IMR-90 (cell line): Measurements from ENCODE around the gene CD28. TPM values are rescaled to one million over a fixed set of nuclear protein-coding genes. Genes with fewer than 3 reads are reported as not detected.

Experiments
- ATAC-seq: fragments of 200-7000 bp; cut with Tn5 transposase; 2 replicates; pipeline ENCODE4 v1.9.1; 2020; ENCODE audit warnings: low read depth, mild to moderate bottlenecking, moderate library complexity
- BruUV-seq: library from RNA; stranded (reverse); fragments of 400-500 nt; replicated peaks from 2 replicates; lab custom pipeline; 2021; lab: Mats Ljungman, UMichigan
- CTCF ChIA-PET: fragments of 300-600 bp; formaldehyde crosslinking; extraction: SDS; loops from one replicate; lab custom pipeline; 2021; ENCODE audit warnings: antibody characterized with exemption; lab: Yijun Ruan, JAX
- POLR2A ChIA-PET: fragments of 300-600 bp; sonication (Branson Sonifier 250); formaldehyde crosslinking; loops from one replicate; lab custom pipeline; 2022; ENCODE audit warnings: antibody characterized with exemption; ENCODE audit not compliant: unreplicated experiment; lab: Charles Lee
- DNase-seq: peaks from one replicate; pipeline ENCODE4 v3.0.0; 2013
- H2AFZ ChIP-seq: replicated peaks from 2 replicates; pipeline ENCODE3; 2013; ENCODE audit warnings: low read length, mild to moderate bottlenecking; ENCODE audit not compliant: poor library complexity
- H2AK5ac ChIP-seq: 2 replicates; pipeline ENCODE4 v1.6.1; 2013; ENCODE audit warnings: low read depth, low read length, inconsistent platforms
- H2AK9ac ChIP-seq: replicated peaks from 2 replicates; pipeline ENCODE3; 2013; ENCODE audit warnings: mild to moderate bottlenecking, low read depth, low read length, moderate library complexity; ENCODE audit not compliant: poor library complexity
- H2BK120ac ChIP-seq: 2 replicates; pipeline ENCODE4 v1.6.1; 2013; ENCODE audit warnings: low read depth, low read length, inconsistent platforms
- H2BK15ac ChIP-seq: 3 replicates; pipeline ENCODE4 v1.6.1; 2013; ENCODE audit warnings: low read depth, low read length, inconsistent platforms
- H2BK20ac ChIP-seq: 2 replicates; pipeline ENCODE4 v1.6.1; 2013; ENCODE audit warnings: low read depth, mild to moderate bottlenecking, inconsistent platforms, low read length, moderate library complexity
- H2BK5ac ChIP-seq: 2 replicates; pipeline ENCODE4 v1.6.1; 2013; ENCODE audit warnings: mild to moderate bottlenecking, low read depth, low read length, inconsistent platforms; ENCODE audit not compliant: poor library complexity, severe bottlenecking
- H3K14ac ChIP-seq: replicated peaks from 2 replicates; pipeline ENCODE4 v1.6.1; 2013; ENCODE audit warnings: low read depth, low read length, inconsistent platforms
- H3K18ac ChIP-seq: 2 replicates; pipeline ENCODE4 v1.6.1; 2013; ENCODE audit warnings: low read depth, low read length, control low read depth
- H3K23ac ChIP-seq: 2 replicates; pipeline ENCODE4 v1.6.1; 2013; ENCODE audit warnings: low read depth, low read length, inconsistent platforms
- H3K27ac ChIP-seq: 2 replicates; pipeline ENCODE4 v1.5.1; 2013; ENCODE audit warnings: mild to moderate bottlenecking, control low read depth, low read length; ENCODE audit not compliant: insufficient read depth
- H3K27me3 ChIP-seq: 2 replicates; pipeline ENCODE4 v1.6.1; 2013; ENCODE audit warnings: low read length; ENCODE audit not compliant: control insufficient read depth, insufficient read depth
- H3K36me3 ChIP-seq: 2 replicates; pipeline ENCODE4 v1.6.1; 2013; ENCODE audit warnings: low read length, mixed read lengths; ENCODE audit not compliant: control insufficient read depth, insufficient read depth
- H3K4ac ChIP-seq: 2 replicates; pipeline ENCODE4 v1.6.1; 2013; ENCODE audit warnings: low read depth, low read length, inconsistent platforms
- H3K4me1 ChIP-seq: 2 replicates; pipeline ENCODE4 v1.6.1; 2013; ENCODE audit warnings: low read length, mixed read lengths; ENCODE audit not compliant: control insufficient read depth, insufficient read depth
- H3K4me2 ChIP-seq: 2 replicates; pipeline ENCODE4 v1.6.1; 2013; ENCODE audit warnings: low read depth, mild to moderate bottlenecking, control low read depth, low read length, moderate library complexity
- H3K4me3 ChIP-seq: 2 replicates; pipeline ENCODE4 v1.5.1; 2013; ENCODE audit warnings: low read depth, mild to moderate bottlenecking, control low read depth, low read length, moderate library complexity; ENCODE audit not compliant: insufficient read depth
- H3K56ac ChIP-seq: 2 replicates; pipeline ENCODE4 v1.6.1; 2013; ENCODE audit warnings: low read length, inconsistent platforms; ENCODE audit not compliant: insufficient read depth; ENCODE audit errors: extremely low read depth
- H3K79me1 ChIP-seq, 2 experiments: 2 replicates each; pipeline ENCODE4 v1.6.1; 2013; ENCODE audit warnings: low read length in 2 of 2, inconsistent platforms in 1 of 2, low read depth in 1 of 2
- H3K9ac ChIP-seq: 2 replicates; pipeline ENCODE4 v1.6.1; 2013; ENCODE audit warnings: low read depth, low read length, control low read depth
- H3K9me1 ChIP-seq: 2 replicates; pipeline ENCODE4 v1.6.1; 2013; ENCODE audit warnings: low read length, inconsistent platforms; ENCODE audit not compliant: insufficient read depth
- H3K9me3 ChIP-seq: 2 replicates; pipeline ENCODE4 v1.6.1; 2013; ENCODE audit warnings: low read length; ENCODE audit not compliant: control insufficient read depth, insufficient read depth
- H4K20me1 ChIP-seq: 2 replicates; pipeline ENCODE4 v1.6.1; 2013; ENCODE audit warnings: low read length, inconsistent platforms; ENCODE audit not compliant: insufficient read depth
- H4K5ac ChIP-seq: 2 replicates; pipeline ENCODE4 v1.6.1; 2013; ENCODE audit warnings: mild to moderate bottlenecking, low read depth, low read length, control low read depth
- H4K8ac ChIP-seq, 2 experiments: 2 replicates each; pipeline ENCODE4 v1.6.1; 2013; ENCODE audit warnings: low read depth in 2 of 2, low read length in 2 of 2, control low read depth in 1 of 2, inconsistent platforms in 1 of 2
- H4K91ac ChIP-seq: 2 replicates; pipeline ENCODE4 v1.6.1; 2013; ENCODE audit warnings: low read depth, low read length, inconsistent platforms; ENCODE audit not compliant: insufficient read depth
- BHLHE40 ChIP-seq: fragments of 150-350 bp; IDR thresholded peaks from 2 replicates; pipeline ENCODE4 v1.6.1; 2016; ENCODE audit warnings: mild to moderate bottlenecking, low read depth, low read length
- CEBPB ChIP-seq: IDR thresholded peaks from 2 replicates; pipeline ENCODE4 v1.6.1; 2012; ENCODE audit warnings: low read depth, low read length, improper control_type of control experiment
- CHD1 ChIP-seq: IDR thresholded peaks from 2 replicates; pipeline ENCODE4 v1.6.1; 2012; ENCODE audit warnings: low read depth, low read length, improper control_type of control experiment
- FOS ChIP-seq: fragments of 150-350 bp; IDR thresholded peaks from 2 replicates; pipeline ENCODE4 v1.6.1; 2016; ENCODE audit warnings: low read depth, low read length
- MAFK ChIP-seq: IDR thresholded peaks from 2 replicates; pipeline ENCODE4 v1.6.1; 2012; ENCODE audit warnings: low read depth, low read length, improper control_type of control experiment
- MAZ ChIP-seq: IDR thresholded peaks from 2 replicates; pipeline ENCODE4 v1.6.1; 2012; ENCODE audit warnings: low read depth, mild to moderate bottlenecking, low read length, improper control_type of control experiment, moderate library complexity, borderline replicate concordance
- MXI1 ChIP-seq: IDR thresholded peaks from 2 replicates; pipeline ENCODE4 v1.6.1; 2012; ENCODE audit warnings: low read depth, mild to moderate bottlenecking, low read length, moderate library complexity, borderline replicate concordance
- NFE2L2 ChIP-seq: fragments of 150-350 bp; IDR thresholded peaks from 2 replicates; pipeline ENCODE4 v1.6.1; 2016; ENCODE audit warnings: low read depth, mild to moderate bottlenecking, low read length
- POLR2A ChIP-seq: IDR thresholded peaks from 2 replicates; pipeline ENCODE4 v1.6.1; 2012; ENCODE audit warnings: mild to moderate bottlenecking, low read depth, low read length
- RAD21 ChIP-seq: IDR thresholded peaks from 2 replicates; pipeline ENCODE4 v1.6.1; 2012; ENCODE audit warnings: low read length, improper control_type of control experiment
- RCOR1 ChIP-seq: IDR thresholded peaks from 2 replicates; pipeline ENCODE4 v1.6.1; 2012; ENCODE audit warnings: mild to moderate bottlenecking, low read length, improper control_type of control experiment; ENCODE audit not compliant: insufficient replicate concordance
- RFX5 ChIP-seq: IDR thresholded peaks from 2 replicates; pipeline ENCODE4 v1.8.0; 2012; ENCODE audit warnings: low read depth, mild to moderate bottlenecking, low read length, moderate library complexity
- SMC3 ChIP-seq: fragments of 150-350 bp; IDR thresholded peaks from 2 replicates; pipeline ENCODE4 v1.6.1; 2016; ENCODE audit warnings: low read depth, mild to moderate bottlenecking, antibody characterized with exemption, low read length, moderate library complexity
- USF2 ChIP-seq: fragments of 150-350 bp; IDR thresholded peaks from 2 replicates; pipeline ENCODE4 v1.6.1; 2017; ENCODE audit warnings: mild to moderate bottlenecking, antibody characterized with exemption, low read length, low read depth
- WGBS, 2 experiments: methylation state at CpG; one replicate each; pipeline versions ENCODE4 v1.1.5 to v1.1.7; 2013; ENCODE audit warnings: missing lambda C conversion rate in 2 of 2; ENCODE audit not compliant: insufficient read length in 1 of 2; ENCODE audit errors: extremely low coverage in 2 of 2; 5-methylcytosine and 5-hydroxymethylcytosine counted together
- dilution Hi-C: fragments of 300-500 bp; cut with HindIII; formaldehyde crosslinking; loops from one replicate; pipeline ENCODE4 v1.14.3; 2018; ENCODE audit warnings: low sequenced_read_pairs; ENCODE audit not compliant: unreplicated experiment
- in situ Hi-C: fragments of 300-500 bp; cut with MboI; formaldehyde crosslinking; loops from 3 replicates; pipeline ENCODE4 v1.14.3; 2019; ENCODE audit warnings: low sequenced_read_pairs, inconsistent platforms, mixed read lengths
- intact Hi-C: fragments of 100-400 bp; cut with micrococcal nuclease; formaldehyde crosslinking; loops from 2 replicates; pipeline ENCODE4 v1.10.0; 2022
- polyA plus RNA-seq, 3 experiments: library from polyadenylated mRNA; depleted of rRNA; stranded (reverse); fragments of >200 nt; gene quantifications; 2 replicates each; pipeline ENCODE4 v1.2.3, GENCODE V29; 2012; ENCODE audit warnings: low replicate concordance in 1 of 3
- total RNA-seq: library from RNA; depleted of rRNA; stranded (reverse); fragments of >200 nt; gene quantifications from 2 replicates; pipeline ENCODE4 v1.2.3, GENCODE V29; 2012
- TF ChIP-seq, protein P1 (sequence below): conservative IDR thresholded peaks from 2 replicates; pipeline ENCODE4 v1.5.1; 2012; ENCODE audit warnings: mild to moderate bottlenecking, low read depth, low read length, improper control_type of control experiment

The CD28 gene
- total and polyA plus RNA-seq, 2 of the 4 experiments (the other 2 are of a cell fraction), result not detected

GRCh38 chr2:203759690-203760365 is 53.4 kb downstream of the CD28 start:
- dilution Hi-C loops (no loop called here), in situ Hi-C loops (no loop called here), intact Hi-C loops (no loop called here)
- H2AK9ac ChIP-seq, result peak overlapping the region; percentile 25
- ChIA-PET POLR2A (no interaction called here), CTCF (no interaction called here)
- H3K36me3 ChIP-seq, result no peaks in the 10 kb centered on the region
- no peak overlapping the region for H3K4me3 ChIP-seq
- H4K91ac ChIP-seq, result peak overlapping the region; percentile 56
- H3K4me1 ChIP-seq, result peaks cover 12% of the 10 kb centered on the region
- peak overlapping the region; percentile 66 for H2BK20ac ChIP-seq
- H3K9ac ChIP-seq, result no peak overlapping the region
- no CpG with 5 or more reads among the region's 4 CpGs for WGBS, 2 experiments
- peaks cover 16% of the 10 kb centered on the region for H3K9me1 ChIP-seq
- DNase-seq, result peak; percentile 87
- no peak overlapping the region for H3K56ac ChIP-seq
- H3K9me3 ChIP-seq, result no peaks in the 10 kb centered on the region
- H3K4me2 ChIP-seq, result no peak overlapping the region
- H3K4ac ChIP-seq, result peak overlapping the region; percentile 85
- H2BK5ac ChIP-seq, result peak overlapping the region; percentile 78
- peak overlapping the region; percentile 32; the same call in 1 of the 2 replicates for H3K18ac ChIP-seq
- no peaks in the 10 kb centered on the region for H4K20me1 ChIP-seq
- peak overlapping the region; percentile 8 to 27; a peak in 1 of 4 replicates for H4K8ac ChIP-seq
- BruUV-seq, result no TSS peak
- peak overlapping the region; percentile 25; the same call in 1 of the 3 replicates for H2BK15ac ChIP-seq
- no peak overlapping the region; the same call in 1 of the 2 replicates for H3K23ac ChIP-seq
- peak overlapping the region; percentile 47 for H2AFZ ChIP-seq
- peak; percentile 96 for ATAC-seq
- H3K27me3 ChIP-seq, result no peaks in the 10 kb centered on the region
- H2BK120ac ChIP-seq, result peak overlapping the region; percentile 78
- H4K5ac ChIP-seq, result no peak overlapping the region
- H3K79me1 ChIP-seq, result no peaks in the 10 kb centered on the region
- H3K14ac ChIP-seq, result peak overlapping the region; percentile 12; the same call in 1 of the 2 replicates
- H3K27ac ChIP-seq, result no peak overlapping the region; the same call in 1 of the 2 replicates
- peak overlapping the region; percentile 66 for H2AK5ac ChIP-seq
- TF ChIP-seq RCOR1, result peak; percentile 90
- peak; percentile 57; the same call in 1 of the 2 replicates for TF ChIP-seq FOS
- no peak for TF ChIP-seq MAFK
- peak; percentile 18; the same call in 1 of the 2 replicates for TF ChIP-seq CEBPB
- 0 out of 2 replicates have a peak, but pooled peaks have one; percentile 6 for TF ChIP-seq MAZ
- no peak for TF ChIP-seq USF2
- TF ChIP-seq BHLHE40, result no peak
- TF ChIP-seq SMC3, result no peak
- TF ChIP-seq NFE2L2, result no peak
- no peak for TF ChIP-seq RFX5
- TF ChIP-seq MXI1, result no peak
- no peak for TF ChIP-seq POLR2A
- TF ChIP-seq, protein P1, sequence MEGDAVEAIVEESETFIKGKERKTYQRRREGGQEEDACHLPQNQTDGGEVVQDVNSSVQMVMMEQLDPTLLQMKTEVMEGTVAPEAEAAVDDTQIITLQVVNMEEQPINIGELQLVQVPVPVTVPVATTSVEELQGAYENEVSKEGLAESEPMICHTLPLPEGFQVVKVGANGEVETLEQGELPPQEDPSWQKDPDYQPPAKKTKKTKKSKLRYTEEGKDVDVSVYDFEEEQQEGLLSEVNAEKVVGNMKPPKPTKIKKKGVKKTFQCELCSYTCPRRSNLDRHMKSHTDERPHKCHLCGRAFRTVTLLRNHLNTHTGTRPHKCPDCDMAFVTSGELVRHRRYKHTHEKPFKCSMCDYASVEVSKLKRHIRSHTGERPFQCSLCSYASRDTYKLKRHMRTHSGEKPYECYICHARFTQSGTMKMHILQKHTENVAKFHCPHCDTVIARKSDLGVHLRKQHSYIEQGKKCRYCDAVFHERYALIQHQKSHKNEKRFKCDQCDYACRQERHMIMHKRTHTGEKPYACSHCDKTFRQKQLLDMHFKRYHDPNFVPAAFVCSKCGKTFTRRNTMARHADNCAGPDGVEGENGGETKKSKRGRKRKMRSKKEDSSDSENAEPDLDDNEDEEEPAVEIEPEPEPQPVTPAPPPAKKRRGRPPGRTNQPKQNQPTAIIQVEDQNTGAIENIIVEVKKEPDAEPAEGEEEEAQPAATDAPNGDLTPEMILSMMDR, result no peak
- no peak for TF ChIP-seq CHD1
- TF ChIP-seq RAD21, result peak; percentile 14; the same call in 1 of the 2 replicates
